LNCaP clone FGC (cell line): ENCODE data around the gene ABCG4.
"Not testable (repeated sequence)": the region's sequence is repeated elsewhere in the genome, so short reads cannot be mapped to it uniquely, and the experiment has no call there.

Source experiments
- DNase-seq: peaks from one replicate; pipeline ENCODE4 v3.0.0-alpha.2; 2011; ENCODE audit warnings: low read depth
- H3K4me3 ChIP-seq: 2 replicates; pipeline ENCODE4 v1.5.1; 2011; ENCODE audit warnings: mild to moderate bottlenecking, low read depth, low read length, control low read depth
- TF ChIP-seq, protein P1 (sequence below): IDR thresholded peaks from 2 replicates; pipeline ENCODE4 v1.5.1; 2012; ENCODE audit warnings: mild to moderate bottlenecking; ENCODE audit not compliant: control insufficient read depth, insufficient read depth; ENCODE audit errors: extremely low read depth

The ABCG4 gene

DNA sequence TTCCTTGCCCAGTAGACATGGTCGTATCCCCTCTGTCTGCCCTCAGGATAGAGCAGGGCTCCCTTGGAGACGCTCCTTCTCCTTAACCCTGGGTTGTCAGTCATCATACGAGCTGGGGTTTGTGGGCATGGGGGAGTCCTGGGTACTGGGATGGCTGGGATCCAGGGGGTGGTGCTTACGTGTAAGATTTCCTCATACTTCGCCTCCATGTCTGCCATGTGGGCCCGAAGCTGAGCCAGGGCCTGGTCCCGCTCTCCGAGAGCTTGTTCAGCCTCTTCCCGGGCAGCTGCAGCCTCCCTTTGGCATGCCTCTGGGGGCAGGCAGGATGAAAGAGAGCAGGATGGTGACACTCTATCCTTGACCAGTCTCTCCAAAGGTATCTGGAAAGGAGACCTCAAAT is 41.7 kb downstream of the ABCG4 start:
- DNase-seq, result no peak
- TF ChIP-seq, protein P1, sequence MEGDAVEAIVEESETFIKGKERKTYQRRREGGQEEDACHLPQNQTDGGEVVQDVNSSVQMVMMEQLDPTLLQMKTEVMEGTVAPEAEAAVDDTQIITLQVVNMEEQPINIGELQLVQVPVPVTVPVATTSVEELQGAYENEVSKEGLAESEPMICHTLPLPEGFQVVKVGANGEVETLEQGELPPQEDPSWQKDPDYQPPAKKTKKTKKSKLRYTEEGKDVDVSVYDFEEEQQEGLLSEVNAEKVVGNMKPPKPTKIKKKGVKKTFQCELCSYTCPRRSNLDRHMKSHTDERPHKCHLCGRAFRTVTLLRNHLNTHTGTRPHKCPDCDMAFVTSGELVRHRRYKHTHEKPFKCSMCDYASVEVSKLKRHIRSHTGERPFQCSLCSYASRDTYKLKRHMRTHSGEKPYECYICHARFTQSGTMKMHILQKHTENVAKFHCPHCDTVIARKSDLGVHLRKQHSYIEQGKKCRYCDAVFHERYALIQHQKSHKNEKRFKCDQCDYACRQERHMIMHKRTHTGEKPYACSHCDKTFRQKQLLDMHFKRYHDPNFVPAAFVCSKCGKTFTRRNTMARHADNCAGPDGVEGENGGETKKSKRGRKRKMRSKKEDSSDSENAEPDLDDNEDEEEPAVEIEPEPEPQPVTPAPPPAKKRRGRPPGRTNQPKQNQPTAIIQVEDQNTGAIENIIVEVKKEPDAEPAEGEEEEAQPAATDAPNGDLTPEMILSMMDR, result no peak
- no peak overlapping the region for H3K4me3 ChIP-seq

GRCh38 chr11:119191265-119191664 is 42.4 kb downstream of the ABCG4 start:
- not testable (repeated sequence) for H3K4me3 ChIP-seq, DNase-seq

DNA sequence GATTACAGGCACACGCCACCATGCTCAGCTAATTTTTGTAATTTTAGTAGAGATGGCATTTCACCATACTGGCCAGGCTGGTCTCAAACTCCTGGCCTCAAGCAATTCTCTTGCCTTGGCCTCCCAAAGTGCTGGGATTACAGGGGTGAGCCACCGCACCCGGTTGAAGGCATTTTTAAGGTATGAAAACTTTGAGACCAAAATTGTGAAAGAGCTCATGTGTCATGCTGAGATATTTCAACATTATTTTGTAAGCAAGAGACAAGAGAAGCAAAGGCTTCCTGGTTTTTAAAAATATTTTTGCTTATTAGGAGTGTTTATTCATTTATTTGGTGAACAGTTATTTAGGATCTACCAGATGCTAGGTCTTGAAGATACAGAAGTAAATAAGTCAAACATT is 43.3 kb downstream of the ABCG4 start:
- no peak for DNase-seq
- TF ChIP-seq, protein P1, result no peak
- no peak overlapping the region for H3K4me3 ChIP-seq

DNA sequence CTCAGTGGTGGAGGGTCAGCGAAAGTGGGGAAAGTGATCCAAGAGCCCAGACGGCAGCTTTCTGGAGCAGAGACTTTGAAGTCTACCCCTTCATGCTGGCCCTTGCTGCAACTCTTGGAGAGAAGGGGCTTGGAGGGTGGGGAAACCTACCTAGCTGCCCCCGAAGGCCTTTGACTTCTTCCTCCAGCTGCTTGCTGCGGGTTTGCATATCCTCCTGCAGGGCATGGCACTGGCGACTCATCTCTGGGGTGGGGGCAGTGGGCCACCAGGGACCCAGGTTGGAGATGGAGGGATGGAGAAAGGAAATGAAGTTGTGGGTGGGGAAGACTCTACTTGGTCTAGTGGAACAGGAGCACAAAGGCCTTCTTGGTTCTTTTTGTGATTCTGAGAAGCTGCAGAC is 44.1 kb downstream of the ABCG4 start:
- TF ChIP-seq, protein P1, result no peak
- DNase-seq, result no peak
- no peak overlapping the region for H3K4me3 ChIP-seq

- TF ChIP-seq, protein P1, result no peak
Measured at GRCh38 chr11:119193626-119194025, 44.8 kb downstream of the ABCG4 start.

GRCh38 chr11:119194811-119195440 is 46.1 kb downstream of the ABCG4 start:
- no peak overlapping the region for H3K4me3 ChIP-seq
- no peak for DNase-seq
- TF ChIP-seq, protein P1, result no peak

More at GRCh38 chr11:119193626-119194025, 44.8 kb downstream of the ABCG4 start:
- no peak overlapping the region for H3K4me3 ChIP-seq
- no peak for DNase-seq

DNA sequence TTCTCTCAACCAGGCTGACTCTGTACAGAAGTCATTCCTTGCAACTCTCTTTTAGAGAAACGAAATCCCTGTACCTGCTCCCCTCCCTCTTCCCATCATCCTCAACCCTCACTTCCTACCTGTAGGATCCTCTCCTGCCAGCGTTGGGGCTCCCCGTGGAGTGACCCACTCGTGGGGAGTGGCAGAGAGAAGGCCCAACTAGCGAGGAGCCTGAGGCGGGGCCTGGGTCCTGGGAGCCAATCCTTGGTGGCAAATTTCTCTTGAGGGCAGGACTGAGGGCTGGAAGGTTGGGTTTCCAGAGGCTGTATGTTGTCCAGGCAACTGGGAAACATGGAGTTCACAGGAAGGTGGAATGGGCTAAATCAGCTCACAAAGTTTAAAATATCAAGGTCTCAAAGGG is 46.8 kb downstream of the ABCG4 start:
- TF ChIP-seq, protein P1, result no peak
- no peak for DNase-seq
- no peak overlapping the region for H3K4me3 ChIP-seq
